Fibroblast of skin of scalp (primary cell): Measurements from ENCODE around the gene ABCA2. TPM values are rescaled to one million over a fixed set of nuclear protein-coding genes. Genes with fewer than 3 reads are reported as not detected.

Experiments
- DNase-seq: peaks from one replicate; pipeline ENCODE4 v3.0.0-alpha.2; 2013
- polyA plus RNA-seq, 2 experiments: library from polyadenylated mRNA; unstranded; fragments of 120-200 nt; gene quantifications; one replicate each; pipeline ENCODE4 v1.2.1, GENCODE V29; 2013; ENCODE audit not compliant: insufficient read length in 2 of 2

ABCA2 gene
- polyA plus RNA-seq (2013, experiment 1 of 2; ENCODE audit: insufficient read length): 18.6 TPM
- polyA plus RNA-seq (2013, experiment 2 of 2; ENCODE audit: insufficient read length): 16.4 TPM

- DNase-seq: no peak
These were observed at the start of gene ABCA2 for GRCh38 chr9:137027369-137028262. Gene ABCA2 (minus strand): TSS chr9:137028237. CDS start chr9:137028140, 97 bp downstream.

GRCh38 chr9:137077010-137077747 is 49.1 kb upstream of the ABCA2 start, which contains the start of gene UAP1L1:
Gene UAP1L1 (plus strand): TSS chr9:137077517. CDS start chr9:137077533, 16 bp downstream.
- DNase-seq: peak; percentile 63

GRCh38 chr9:137076636-137077009 is 48.6 kb upstream of the ABCA2 start:
- no peak for DNase-seq

- no peak for DNase-seq
These were observed 47.3 kb upstream of the ABCA2 start for GRCh38 chr9:137075275-137075775.

GRCh38 chr9:137074657-137075274 is 46.7 kb upstream of the ABCA2 start:
- DNase-seq: no peak

- DNase-seq: no peak
These were observed 46.0 kb upstream of the ABCA2 start for GRCh38 chr9:137073992-137074399.

GRCh38 chr9:137071282-137071681 is 43.2 kb upstream of the ABCA2 start:
- no peak for DNase-seq

GRCh38 chr9:137070906-137071275 is 42.9 kb upstream of the ABCA2 start:
- DNase-seq: no peak

GRCh38 chr9:137070201-137070905 is 42.3 kb upstream of the ABCA2 start, which contains the start of gene SAPCD2:
Gene SAPCD2 (minus strand): TSS chr9:137070557. CDS start chr9:137070460, 97 bp downstream.
- peak; percentile 86 for DNase-seq

GRCh38 chr9:137069508-137070091 is 41.6 kb upstream of the ABCA2 start:
- no peak for DNase-seq

- DNase-seq: no peak
These were observed 40.8 kb upstream of the ABCA2 start for GRCh38 chr9:137068539-137069507.

GRCh38 chr9:137067860-137068538 is 40.0 kb upstream of the ABCA2 start:
- peak; percentile 74 for DNase-seq

- no peak for DNase-seq
These were observed 38.2 kb upstream of the ABCA2 start for GRCh38 chr9:137066096-137066861.

- no peak for DNase-seq
These were observed 37.4 kb upstream of the ABCA2 start for GRCh38 chr9:137065336-137065967.

GRCh38 chr9:137064880-137065164 is 36.8 kb upstream of the ABCA2 start:
- no peak for DNase-seq

GRCh38 chr9:137064027-137064879 is 36.2 kb upstream of the ABCA2 start:
- DNase-seq: peak; percentile 38

GRCh38 chr9:137063311-137064026 is 35.4 kb upstream of the ABCA2 start:
- no peak for DNase-seq
